Astrocyte of the spinal cord (primary cell): ENCODE data around the gene EDARADD.
A peak's percentile ranks its signal among the peaks of the same experiment; 100 is the strongest.
"Not testable (repeated sequence)": the region's sequence is repeated elsewhere in the genome, so short reads cannot be mapped to it uniquely, and the experiment has no call there.

Experiments
- DNase-seq: peaks from one replicate; pipeline ENCODE4 v3.0.0; 2011; ENCODE audit warnings: low read depth, low spot score
- H3K4me3 ChIP-seq: 2 replicates; pipeline ENCODE4 v1.5.1; 2011; ENCODE audit warnings: low read depth, mild to moderate bottlenecking, low read length, moderate library complexity
- CTCF ChIP-seq: IDR thresholded peaks from 2 replicates; pipeline ENCODE4 v1.5.1; 2012; ENCODE audit warnings: low read depth, mild to moderate bottlenecking, low read length, inconsistent platforms
- in situ Hi-C: cut with HindIII; loops from 2 replicates; pipeline ENCODE4 v1.10.0; 2017; ENCODE audit warnings: low sequenced_read_pairs

Gene EDARADD

GRCh38 chr1:236497908-236498307 is 103.8 kb downstream of the EDARADD start:
- in situ Hi-C loops = loop anchor here (10.0 kb wide), 1 partner anchor 363 kb away; no protein-coding TSS in a partner anchor
- DNase-seq = no peak
- H3K4me3 ChIP-seq = no peak overlapping the region
- no peak for TF ChIP-seq CTCF

GRCh38 chr1:236501093-236501492 is 107.0 kb downstream of the EDARADD start:
- in situ Hi-C loops = no loop called here
- DNase-seq = no peak
- no peak overlapping the region for H3K4me3 ChIP-seq
- no peak for TF ChIP-seq CTCF

GRCh38 chr1:236502579-236502971 is 108.5 kb downstream of the EDARADD start:
- no peak for TF ChIP-seq CTCF
- no peak overlapping the region for H3K4me3 ChIP-seq
- in situ Hi-C loops = no loop called here
- peak; percentile 32 for DNase-seq

- TF ChIP-seq CTCF = no peak
- peak overlapping the region; percentile 1 for H3K4me3 ChIP-seq
- peak; percentile 76 for DNase-seq
- in situ Hi-C loops = no loop called here
Observed at GRCh38 chr1:236502972-236503639, 109.0 kb downstream of the EDARADD start.

GRCh38 chr1:236504338-236504737 is 110.3 kb downstream of the EDARADD start:
- H3K4me3 ChIP-seq, in situ Hi-C loops, DNase-seq: not testable (repeated sequence)

- in situ Hi-C loops = no loop called here
- TF ChIP-seq CTCF = no peak
- peak; percentile 22 for DNase-seq
- no peak overlapping the region for H3K4me3 ChIP-seq
Observed at GRCh38 chr1:236507022-236507700, 113.1 kb downstream of the EDARADD start.

- no peak overlapping the region for H3K4me3 ChIP-seq
- TF ChIP-seq CTCF = no peak
- in situ Hi-C loops = no loop called here
- no peak for DNase-seq
Observed at GRCh38 chr1:236508593-236509027, 114.5 kb downstream of the EDARADD start.
